Endothelial cell of umbilical vein (primary cell): ENCODE results near the gene BOLL. TPM values are rescaled to one million over a fixed set of nuclear protein-coding genes. Genes with fewer than 3 reads are reported as not detected.

Experiments
- BruUV-seq: library from RNA; stranded (reverse); fragments of 400-500 nt; replicated peaks from 2 replicates; lab custom pipeline; 2021; lab: Mats Ljungman, UMichigan
- CTCF ChIA-PET: fragments of 300-600, 350-600 bp; sonication (Branson Sonifier 250); formaldehyde crosslinking; loops from one replicate; lab custom pipeline; 2021; ENCODE audit warnings: antibody characterized with exemption, inconsistent platforms; lab: Charles Lee
- POLR2A ChIA-PET: fragments of 300-600, 350-600 bp; sonication (Branson Sonifier 250); formaldehyde crosslinking; loops from one replicate; lab custom pipeline; 2021; ENCODE audit warnings: antibody characterized with exemption, inconsistent platforms; lab: Charles Lee
- DNase-seq: peaks from one replicate; pipeline ENCODE4 v3.0.0-alpha.2; 2011; ENCODE audit warnings: low read depth, low spot score
- FAIRE-seq: peaks from 2 replicates; lab custom pipeline; 2011; peaks lifted over from hg19 to GRCh38; lab: Jason Lieb, UNC
- H2AFZ ChIP-seq: 2 replicates; pipeline ENCODE4 v1.6.0; 2012; ENCODE audit warnings: low read depth, low read length, control low read depth, inconsistent platforms
- H3K27ac ChIP-seq: 2 replicates; pipeline ENCODE4 v1.5.1; 2011; ENCODE audit warnings: low read depth, mild to moderate bottlenecking, control low read depth, low read length, moderate library complexity; ENCODE audit not compliant: insufficient read depth
- H3K27me3 ChIP-seq, 2 experiments: 2 replicates each; pipeline versions ENCODE4 v1.6.0 to v1.6.1; 2011; ENCODE audit warnings: low read length in 2 of 2, mixed read lengths in 1 of 2; ENCODE audit not compliant: control insufficient read depth in 2 of 2, insufficient read depth in 2 of 2
- H3K36me3 ChIP-seq, 2 experiments: 2 replicates in 1 of 2; 3 replicates in 1 of 2; pipeline ENCODE4 v1.5.1; 2011; ENCODE audit warnings: low read length in 2 of 2, mild to moderate bottlenecking in 1 of 2, moderate library complexity in 1 of 2; ENCODE audit not compliant: control insufficient read depth in 2 of 2, insufficient read depth in 2 of 2; ENCODE audit errors: extremely low read depth in 1 of 2
- H3K4me1 ChIP-seq: 3 replicates; pipeline ENCODE4 v1.5.1; 2011; ENCODE audit warnings: mild to moderate bottlenecking, low read length; ENCODE audit not compliant: control insufficient read depth, insufficient read depth; ENCODE audit errors: extremely low read depth
- H3K4me2 ChIP-seq: 2 replicates; pipeline ENCODE4 v1.6.1; 2011; ENCODE audit warnings: low read length, control low read depth, mixed read lengths; ENCODE audit not compliant: insufficient read depth
- H3K4me3 ChIP-seq, 3 experiments: fragments of 200-600 bp in 1 of 3; sonication (generic), shearing (Covaris generic) in 1 of 3; replicated peaks in 1 of 3; 2 replicates each; pipeline ENCODE4 v1.5.1; 2011 to 2016; ENCODE audit warnings: control low read depth in 3 of 3, low read length in 3 of 3, mild to moderate bottlenecking in 2 of 3, inconsistent platforms in 1 of 3, low read depth in 1 of 3, moderate library complexity in 1 of 3; ENCODE audit not compliant: insufficient read depth in 1 of 3
- H3K79me2 ChIP-seq: 2 replicates; pipeline ENCODE4 v1.6.0; 2012; ENCODE audit warnings: low read length, inconsistent platforms; ENCODE audit not compliant: control insufficient read depth, insufficient read depth
- H3K9ac ChIP-seq: replicated peaks from 2 replicates; pipeline ENCODE3; 2011; ENCODE audit warnings: low read length, control low read depth; ENCODE audit not compliant: insufficient read depth; ENCODE audit errors: extremely low read depth
- H3K9me1 ChIP-seq: replicated peaks from 3 replicates; pipeline ENCODE4 v1.6.0; 2011; ENCODE audit warnings: mild to moderate bottlenecking, low read length; ENCODE audit not compliant: control insufficient read depth, insufficient read depth; ENCODE audit errors: extremely low read depth
- H3K9me3 ChIP-seq: replicated peaks from 2 replicates; pipeline ENCODE4 v1.5.1; 2012; ENCODE audit warnings: low read length, inconsistent platforms; ENCODE audit not compliant: control insufficient read depth, insufficient read depth
- H4K20me1 ChIP-seq: replicated peaks from 2 replicates; pipeline ENCODE3; 2011; ENCODE audit warnings: mild to moderate bottlenecking, low read length; ENCODE audit not compliant: control insufficient read depth, insufficient read depth; ENCODE audit errors: extremely low read depth
- EZH2 ChIP-seq: IDR thresholded peaks from 2 replicates; pipeline ENCODE4 v1.6.1; 2012; ENCODE audit warnings: borderline replicate concordance, low read depth, mild to moderate bottlenecking, moderate library complexity, low read length, inconsistent platforms; ENCODE audit not compliant: severe bottlenecking
- FOS ChIP-seq: IDR thresholded peaks from 2 replicates; pipeline ENCODE4 v1.6.1; 2011; ENCODE audit warnings: mild to moderate bottlenecking, low read length, moderate library complexity, borderline replicate concordance; ENCODE audit not compliant: insufficient read depth
- GATA2 ChIP-seq: IDR thresholded peaks from 2 replicates; pipeline ENCODE4 v1.7.0; 2011; ENCODE audit warnings: low read depth, mild to moderate bottlenecking, moderate library complexity, mixed read lengths, low read length; ENCODE audit not compliant: insufficient read length, insufficient read depth
- JUN ChIP-seq: IDR thresholded peaks from 2 replicates; pipeline ENCODE4 v1.6.1; 2011; ENCODE audit warnings: borderline replicate concordance, low read depth; ENCODE audit not compliant: insufficient read length, insufficient read depth
- MYC ChIP-seq: IDR thresholded peaks from one replicate; pipeline ENCODE4 v1.6.1; 2011; ENCODE audit warnings: mild to moderate bottlenecking, low read depth, low read length
- POLR2A ChIP-seq: IDR thresholded peaks from 2 replicates; pipeline ENCODE4 v1.6.1; 2012; ENCODE audit warnings: low read depth, mild to moderate bottlenecking, control low read depth, low read length
- POLR2AphosphoS5 ChIP-seq: IDR thresholded peaks from 2 replicates; pipeline ENCODE4 v1.6.1; 2012; ENCODE audit warnings: low read depth, mild to moderate bottlenecking, control low read depth, low read length, moderate library complexity; ENCODE audit not compliant: insufficient read depth
- dilution Hi-C: fragments of 300-500 bp; cut with MboI; formaldehyde crosslinking; loops from one replicate; pipeline ENCODE4 v1.15.0; 2019; ENCODE audit warnings: low sequenced_read_pairs; ENCODE audit not compliant: extremely low pct_ligation_motif_present
- intact Hi-C: fragments of 100-400 bp; cut with micrococcal nuclease; formaldehyde crosslinking; loops from one replicate; pipeline ENCODE4 v1.10.0; 2022
- polyA plus RNA-seq, 4 experiments: library from polyadenylated mRNA; depleted of rRNA in 3 of 4; stranded (reverse) in 3 of 4; unstranded in 1 of 4; fragments of >200 nt; gene quantifications; 2 replicates each; pipeline versions ENCODE4 v1.2.1 to v1.2.3, GENCODE V29; 2011 to 2012; ENCODE audit warnings: missing spikeins in 1 of 4
- total RNA-seq: library from RNA; stranded (reverse); gene quantifications from 2 replicates; pipeline ENCODE4 v1.2.3, GENCODE V29; 2021
- TF ChIP-seq, protein P1 (sequence below), 2 donors: IDR thresholded peaks; 1 replicate in 1 of 2; 2 replicates in 1 of 2; pipeline ENCODE4 v1.5.1; 2011; ENCODE audit warnings: low read length in 2 of 2, mild to moderate bottlenecking in 2 of 2, moderate library complexity in 2 of 2, control low read depth in 1 of 2, inconsistent platforms in 1 of 2, low read depth in 1 of 2; ENCODE audit not compliant: insufficient read depth in 1 of 2; ENCODE audit errors: extremely low read depth in 1 of 2
- TF ChIP-seq, protein P2 (sequence below): IDR thresholded peaks from 2 replicates; pipeline ENCODE4 v1.6.1; 2011; ENCODE audit not compliant: insufficient read depth, insufficient read length

The BOLL gene
- total and polyA plus RNA-seq, 2 donors (not counting 3 experiments of a cell fraction or from before 2014, with no cell fraction given) = not detected

DNA sequence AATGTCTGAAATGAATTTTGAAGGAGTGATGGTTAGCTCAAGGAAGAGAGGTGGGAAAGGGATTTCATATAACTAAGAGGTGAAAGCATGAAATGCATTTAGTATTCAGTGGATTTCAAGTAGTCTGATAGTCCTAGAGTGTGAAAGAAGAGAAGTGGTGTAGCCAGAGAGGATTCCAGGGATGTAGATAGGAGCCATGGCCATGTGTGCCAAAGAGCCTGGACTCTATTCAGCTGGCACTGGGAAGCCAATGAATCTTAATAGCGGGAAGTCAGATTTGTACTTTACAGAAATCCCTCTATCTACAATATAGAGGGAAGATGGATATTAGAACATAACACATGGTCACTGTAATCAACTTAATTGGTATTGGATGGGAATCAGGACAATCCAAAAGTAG lies 8.3 kb upstream of the BOLL start:
- Histone ChIP-seq H3K4me2 (no peak overlapping the region), H3K9me1 (no peaks in the 10 kb centered on the region), H3K27ac (no peak overlapping the region), H4K20me1 (no peaks in the 10 kb centered on the region), H3K79me2 (no peaks in the 10 kb centered on the region), H2AFZ (no peak overlapping the region), H3K36me3 (no peaks in the 10 kb centered on the region), H3K27me3 (peaks cover 4 to 25% of the 10 kb centered on the region in 2 experiments), H3K4me3 (no peak overlapping the region), H3K9ac (no peak overlapping the region), H3K4me1 (no peaks in the 10 kb centered on the region), H3K9me3 (no peaks in the 10 kb centered on the region)
- no peak for FAIRE-seq
- ChIA-PET CTCF (interaction anchor here (0.6 to 1.7 kb wide), 3 partner anchors 8 to 503 kb away, joined by 3 to 6 read pairs (median 5); no protein-coding TSS in a partner anchor), POLR2A (no interaction called here)
- dilution Hi-C loops (no loop called here), intact Hi-C loops (no loop called here)
- TF ChIP-seq MYC (no peak), POLR2A (no peak), GATA2 (no peak), EZH2 (no peak), FOS (no peak), POLR2AphosphoS5 (no peak), JUN (no peak)
- TF ChIP-seq, protein P1, sequence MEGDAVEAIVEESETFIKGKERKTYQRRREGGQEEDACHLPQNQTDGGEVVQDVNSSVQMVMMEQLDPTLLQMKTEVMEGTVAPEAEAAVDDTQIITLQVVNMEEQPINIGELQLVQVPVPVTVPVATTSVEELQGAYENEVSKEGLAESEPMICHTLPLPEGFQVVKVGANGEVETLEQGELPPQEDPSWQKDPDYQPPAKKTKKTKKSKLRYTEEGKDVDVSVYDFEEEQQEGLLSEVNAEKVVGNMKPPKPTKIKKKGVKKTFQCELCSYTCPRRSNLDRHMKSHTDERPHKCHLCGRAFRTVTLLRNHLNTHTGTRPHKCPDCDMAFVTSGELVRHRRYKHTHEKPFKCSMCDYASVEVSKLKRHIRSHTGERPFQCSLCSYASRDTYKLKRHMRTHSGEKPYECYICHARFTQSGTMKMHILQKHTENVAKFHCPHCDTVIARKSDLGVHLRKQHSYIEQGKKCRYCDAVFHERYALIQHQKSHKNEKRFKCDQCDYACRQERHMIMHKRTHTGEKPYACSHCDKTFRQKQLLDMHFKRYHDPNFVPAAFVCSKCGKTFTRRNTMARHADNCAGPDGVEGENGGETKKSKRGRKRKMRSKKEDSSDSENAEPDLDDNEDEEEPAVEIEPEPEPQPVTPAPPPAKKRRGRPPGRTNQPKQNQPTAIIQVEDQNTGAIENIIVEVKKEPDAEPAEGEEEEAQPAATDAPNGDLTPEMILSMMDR (IDR thresholded peaks at IDR 0.05; ENCODE audit: extremely low read depth in 1 of 2, insufficient read depth in 1 of 2, low read depth in 1 of 2, low read length in 2 of 2) = no peak
- TF ChIP-seq, protein P2, sequence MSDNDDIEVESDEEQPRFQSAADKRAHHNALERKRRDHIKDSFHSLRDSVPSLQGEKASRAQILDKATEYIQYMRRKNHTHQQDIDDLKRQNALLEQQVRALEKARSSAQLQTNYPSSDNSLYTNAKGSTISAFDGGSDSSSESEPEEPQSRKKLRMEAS = no peak
- no peak for DNase-seq
- no TSS peak for BruUV-seq
